K562 (cell line): ENCODE measurements around the gene TMEM168. TPM values are rescaled to one million over a fixed set of nuclear protein-coding genes. Genes with fewer than 3 reads are reported as not detected.
A peak's percentile ranks its signal among the peaks of the same experiment; 100 is the strongest.
"Not testable (repeated sequence)": the region's sequence is repeated elsewhere in the genome, so short reads cannot be mapped to it uniquely, and the experiment has no call there.

Experiments
- ATAC-seq: fragments of 200-7000 bp; cut with Tn5 transposase; 3 replicates; pipeline ENCODE4 v1.9.1; 2020; ENCODE audit warnings: moderate library complexity
- BruUV-seq: library from RNA; stranded (reverse); fragments of 400-500 nt; replicated peaks from 2 replicates; lab custom pipeline; 2021; lab: Mats Ljungman, UMichigan
- CTCF ChIA-PET: fragments of 300-600 bp; formaldehyde crosslinking; extraction: SDS; loops from one replicate; lab custom pipeline; 2021; ENCODE audit warnings: low intra/inter-chr PET ratio; lab: Yijun Ruan, JAX
- POLR2A ChIA-PET: fragments of 300-600, 350-650 bp; sonication (Branson Sonifier 250); formaldehyde crosslinking; extraction: SDS; loops from one replicate; lab custom pipeline; 2021; ENCODE audit warnings: antibody characterized with exemption, inconsistent platforms; lab: Yijun Ruan, JAX
- DNase-seq, 4 experiments: peaks; one replicate each; pipeline versions ENCODE4 v3.0.0 to v3.0.0-alpha.2; 2011 to 2018; ENCODE audit warnings: low spot score in 3 of 4, mixed read lengths in 3 of 4; ENCODE audit errors: extremely low read depth in 1 of 4
- FAIRE-seq: peaks from 2 replicates; lab custom pipeline; 2011; peaks lifted over from hg19 to GRCh38; lab: Jason Lieb, UNC
- H2AFZ ChIP-seq: 2 replicates; pipeline ENCODE4 v1.6.0; 2011; ENCODE audit warnings: low read depth, low read length, control low read depth, inconsistent platforms
- H3K27ac ChIP-seq: fragments of 200-600 bp; 3 replicates; pipeline ENCODE4 v1.8.0; 2011; ENCODE audit warnings: low read depth, mild to moderate bottlenecking, control low read depth, inconsistent platforms, low read length, moderate library complexity, mixed read lengths; ENCODE audit errors: extremely low read depth
- H3K27me3 ChIP-seq, 2 experiments: fragments of 300-600 bp in 1 of 2; 2 replicates in 1 of 2; 3 replicates in 1 of 2; pipeline versions ENCODE4 v1.6.0 to v1.8.0; 2011; ENCODE audit warnings: inconsistent platforms in 2 of 2, low read length in 2 of 2, mild to moderate bottlenecking in 1 of 2, mixed read lengths in 1 of 2, moderate library complexity in 1 of 2; ENCODE audit not compliant: control insufficient read depth in 2 of 2, insufficient read depth in 2 of 2
- H3K36me3 ChIP-seq: fragments of 300-600 bp; 3 replicates; pipeline ENCODE4 v1.8.0; 2011; ENCODE audit warnings: mild to moderate bottlenecking, low read length, inconsistent platforms; ENCODE audit not compliant: control insufficient read depth, insufficient read depth
- H3K4me1 ChIP-seq, 2 experiments: fragments of 200-600 bp in 1 of 2; replicated peaks in 1 of 2; 2 replicates in 1 of 2; 3 replicates in 1 of 2; pipeline versions ENCODE4 v1.5.1 to v1.8.0; 2011; ENCODE audit warnings: inconsistent platforms in 2 of 2, low read length in 2 of 2, mild to moderate bottlenecking in 1 of 2, mixed read lengths in 1 of 2, moderate library complexity in 1 of 2; ENCODE audit not compliant: control insufficient read depth in 2 of 2, insufficient read depth in 2 of 2
- H3K4me2 ChIP-seq: 2 replicates; pipeline ENCODE4 v1.6.1; 2011; ENCODE audit warnings: low read length, control low read depth, inconsistent platforms, mixed read lengths; ENCODE audit not compliant: insufficient read depth
- H3K4me3 ChIP-seq: fragments of 200-600 bp; sonication (generic), shearing (Covaris generic); 2 replicates; pipeline ENCODE4 v1.5.1; 2016; ENCODE audit warnings: control low read depth, inconsistent platforms
- H3K79me2 ChIP-seq: fragments of 200-600 bp; 3 replicates; pipeline ENCODE4 v1.8.0; 2011; ENCODE audit warnings: low read length, inconsistent platforms; ENCODE audit not compliant: control insufficient read depth, insufficient read depth
- H3K9ac ChIP-seq, 2 experiments: 2 replicates each; pipeline versions ENCODE4 v1.6.0 to v1.6.1; 2011; ENCODE audit warnings: low read depth in 2 of 2, low read length in 2 of 2, control low read depth in 1 of 2, inconsistent platforms in 1 of 2, mild to moderate bottlenecking in 1 of 2, mixed read lengths in 1 of 2; ENCODE audit not compliant: insufficient read depth in 1 of 2
- H3K9me1 ChIP-seq: one replicate; pipeline ENCODE4 v1.6.0; 2011; ENCODE audit warnings: inconsistent platforms, mild to moderate bottlenecking, low read length, moderate library complexity; ENCODE audit not compliant: control insufficient read depth, insufficient read depth
- H3K9me3 ChIP-seq: replicated peaks from 2 replicates; pipeline ENCODE4 v1.5.1; 2011; ENCODE audit warnings: low read depth, low read length, inconsistent platforms; ENCODE audit not compliant: control insufficient read depth, insufficient read depth
- H4K20me1 ChIP-seq: replicated peaks from 2 replicates; pipeline ENCODE4 v1.6.1; 2011; ENCODE audit warnings: low read length, inconsistent platforms, mixed read lengths; ENCODE audit not compliant: control insufficient read depth, insufficient read depth
- ATF1 ChIP-seq, 2 experiments: fragments of 450-650 bp in 1 of 2; IDR thresholded peaks; 2 replicates each; pipeline ENCODE4 v1.6.1; 2016; ENCODE audit warnings: missing compliant biosample characterization in 1 of 2, missing genetic modification characterization in 1 of 2
- BCOR ChIP-seq: fragments of 450-650 bp; IDR thresholded peaks from 2 replicates; pipeline ENCODE4 v1.6.1; 2016
- KDM1A ChIP-seq, 2 experiments: fragments of 450-650 bp; IDR thresholded peaks; 2 replicates each; pipeline ENCODE4 v1.6.1; 2016; ENCODE audit warnings: mild to moderate bottlenecking in 2 of 2
- SMAD3 ChIP-seq: fragments of 450-650 bp; formaldehyde crosslinking; conservative IDR thresholded peaks from 2 replicates; pipeline ENCODE4 v1.4.0; 2020; ENCODE audit warnings: mild to moderate bottlenecking
- ZNF146 ChIP-seq: IDR thresholded peaks from one replicate; pipeline ENCODE4 v1.6.1; 2018; ENCODE audit warnings: missing compliant biosample characterization; ENCODE audit not compliant: unreplicated experiment
- WGBS: fragments of 100-300 bp; shearing (Covaris generic); methylation state at CpG from one replicate; pipeline ENCODE4 v1.1.6; 2016; ENCODE audit warnings: low coverage, mixed read lengths; ENCODE audit not compliant: insufficient coverage; ENCODE audit errors: missing lambda C conversion rate; 5-methylcytosine and 5-hydroxymethylcytosine counted together
- in situ Hi-C: fragments of 300-500 bp; cut with MboI; formaldehyde crosslinking; loops from 4 replicates; pipeline ENCODE4 v1.15.0; 2018; ENCODE audit warnings: inconsistent platforms, mixed read lengths
- intact Hi-C: fragments of 100-400 bp; cut with micrococcal nuclease; formaldehyde crosslinking; loops from 2 replicates; pipeline ENCODE4 v1.14.2; 2022
- polyA plus RNA-seq, 8 experiments: library from polyadenylated mRNA; depleted of rRNA in 4 of 8; stranded (reverse) in 5 of 8; unstranded in 3 of 8; fragments of >200 nt; fragmentation: Nextera tagmentation in 2 of 8; fragmentation: Illumina TruSeq in 1 of 8; extraction: Ambion mirVana in 2 of 8; extraction: Trizol in 1 of 8; gene quantifications; 2 replicates each; pipeline versions ENCODE4 v1.2.1 to v1.2.3, GENCODE V29; 2011 to 2014; ENCODE audit warnings: inconsistent platforms in 1 of 8, missing spikeins in 1 of 8
- total RNA-seq, 7 experiments: library from RNA; depleted of rRNA in 6 of 7; stranded (reverse); fragments of >200 nt in 6 of 7; fragmentation: Illumina TruSeq in 2 of 7; extraction: Trizol in 2 of 7; gene quantifications; 2 replicates each; pipeline versions ENCODE4 v1.2.1 to v1.2.3, GENCODE V29; 2011 to 2021; ENCODE audit warnings: low replicate concordance in 1 of 7
- TF ChIP-seq, protein P1 (sequence below): sonication (generic); formaldehyde crosslinking; IDR thresholded peaks from 2 replicates; pipeline ENCODE4 v1.9.0; 2022; ENCODE audit warnings: mild to moderate bottlenecking, missing genetic modification reagents

The TMEM168 gene
- total and polyA plus RNA-seq, 9 of the 15 experiments (the other 6 are each of a cell fraction or from before 2014, with no cell fraction given) = 19.7 to 50.7 (median 25.4) TPM

DNA sequence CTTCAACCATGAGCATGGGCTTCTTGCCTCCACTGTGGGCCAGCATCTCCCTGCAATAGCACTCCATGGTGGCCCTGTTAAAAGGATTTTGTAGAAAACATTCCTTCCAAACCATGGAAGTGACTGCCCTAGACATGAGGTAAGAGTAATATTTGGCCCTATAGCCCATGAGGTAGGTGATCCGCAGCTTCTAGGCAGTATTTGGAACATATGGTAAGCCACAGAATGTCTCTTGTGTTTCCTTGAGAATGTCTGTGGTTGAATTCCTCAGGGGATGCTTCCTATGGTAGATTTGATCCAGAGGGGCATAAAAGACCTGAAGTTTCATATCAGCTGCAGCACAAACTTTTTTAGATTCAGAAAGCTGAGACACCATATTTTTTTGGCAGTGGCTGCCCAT, 54.9 kb downstream of the TMEM168 start:
- H4K20me1 ChIP-seq = no peaks in the 10 kb centered on the region
- no peak for FAIRE-seq
- no peak overlapping the region for H3K4me2 ChIP-seq
- H3K9me1 ChIP-seq = no peaks in the 10 kb centered on the region
- TF ChIP-seq, protein P1, sequence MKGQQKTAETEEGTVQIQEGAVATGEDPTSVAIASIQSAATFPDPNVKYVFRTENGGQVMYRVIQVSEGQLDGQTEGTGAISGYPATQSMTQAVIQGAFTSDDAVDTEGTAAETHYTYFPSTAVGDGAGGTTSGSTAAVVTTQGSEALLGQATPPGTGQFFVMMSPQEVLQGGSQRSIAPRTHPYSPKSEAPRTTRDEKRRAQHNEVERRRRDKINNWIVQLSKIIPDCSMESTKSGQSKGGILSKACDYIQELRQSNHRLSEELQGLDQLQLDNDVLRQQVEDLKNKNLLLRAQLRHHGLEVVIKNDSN (CRISPR knock-in tag) = no peak
- no peak for TF ChIP-seq ATF1 (CRISPR knock-in tag; IDR thresholded peaks at IDR 0.05)
- TF ChIP-seq ATF1 (tag; IDR thresholded peaks at IDR 0.05) = no peak
- TF ChIP-seq SMAD3 (CRISPR knock-in tag) = no peak
- no peak overlapping the region for H3K4me3 ChIP-seq
- no peak overlapping the region for H2AFZ ChIP-seq
- BruUV-seq = no TSS peak
- no peaks in the 10 kb centered on the region for H3K79me2 ChIP-seq
- H3K36me3 ChIP-seq = no peaks in the 10 kb centered on the region
- no peak overlapping the region for H3K9ac ChIP-seq
- in situ Hi-C loops (no loop called here), intact Hi-C loops (no loop called here)
- H3K9me3 ChIP-seq = no peaks in the 10 kb centered on the region
- DNase-seq = no peak
- ChIA-PET POLR2A (interaction anchor here (1.1 kb wide), 1 partner anchor 10 kb away, joined by 3 read pairs; no protein-coding TSS in a partner anchor), CTCF (no interaction called here)
- no peaks in the 10 kb centered on the region for H3K27me3 ChIP-seq
- no peak overlapping the region for H3K27ac ChIP-seq
- 0% methylated on average over 1 of the region's 1 CpG for WGBS
- no peaks in the 10 kb centered on the region for H3K4me1 ChIP-seq
- no peak for ATAC-seq

DNA sequence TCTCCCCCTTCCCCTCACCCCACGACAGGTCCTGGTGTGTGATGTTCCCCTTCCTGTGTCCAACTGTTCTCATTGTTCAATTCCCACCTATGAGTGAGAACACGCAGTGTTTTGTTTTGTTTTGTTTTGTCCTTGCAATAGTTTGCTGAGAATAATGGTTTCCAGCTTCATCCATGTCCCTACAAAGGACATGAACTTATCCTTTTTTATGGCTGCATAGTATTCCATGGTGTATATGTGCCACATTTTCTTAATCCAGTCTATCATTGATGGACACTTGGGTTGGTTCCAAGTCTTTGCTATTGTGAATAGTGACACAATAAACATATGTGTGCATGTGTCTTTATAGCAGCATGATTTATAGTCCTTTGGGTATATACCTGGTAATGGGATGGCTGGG, 58.9 kb downstream of the TMEM168 start:
- FAIRE-seq, BruUV-seq, in situ Hi-C loops: not testable (repeated sequence)

More for the DNA sequence above, 58.9 kb downstream of the TMEM168 start:
- ATAC-seq, H3K36me3 ChIP-seq, H3K4me2 ChIP-seq, H3K27ac ChIP-seq, DNase-seq, H4K20me1 ChIP-seq, H2AFZ ChIP-seq, POLR2A ChIA-PET, H3K4me3 ChIP-seq, H3K9me3 ChIP-seq, H3K27me3 ChIP-seq, H3K79me2 ChIP-seq, intact Hi-C loops, H3K9ac ChIP-seq, H3K4me1 ChIP-seq, CTCF ChIA-PET, H3K9me1 ChIP-seq: not testable (repeated sequence)
- TF ChIP-seq BCOR (peak; percentile 49; the same call in 1 of the 2 replicates), ZNF146 (CRISPR knock-in tag) (peak; percentile 43), KDM1A (IDR thresholded peaks at IDR 0.05) (peak; percentile 16 to 44; a peak in 1 of 4 replicates)
- 5% methylated on average over 2 of the region's 2 CpGs for WGBS
